Type B pancreatic cell (in vitro differentiated cells): ENCODE measurements around the gene GFRA3. TPM values are rescaled to one million over a fixed set of nuclear protein-coding genes. Genes with fewer than 3 reads are reported as not detected.
A peak's percentile ranks its signal among the peaks of the same experiment; 100 is the strongest.

Experiments used
- DNase-seq: peaks from one replicate; pipeline ENCODE4 v3.0.0; 2021; ENCODE audit warnings: mixed read lengths; ENCODE audit not compliant: unreplicated experiment; ENCODE audit errors: extremely low spot score
- H3K27ac Mint-ChIP-seq: 2 replicates; pipeline ENCODE4 v1.8.0; 2021; ENCODE audit warnings: mild to moderate bottlenecking, mixed read lengths
- H3K27me3 Mint-ChIP-seq: 2 replicates; pipeline ENCODE4 v1.8.0; 2021; ENCODE audit warnings: mixed read lengths
- H3K36me3 Mint-ChIP-seq: 2 replicates; pipeline ENCODE4 v1.8.0; 2021; ENCODE audit warnings: mixed read lengths
- H3K4me1 Mint-ChIP-seq: one replicate; pipeline ENCODE4 v1.8.0; 2021; ENCODE audit warnings: mixed read lengths; ENCODE audit not compliant: unreplicated experiment
- H3K4me3 Mint-ChIP-seq: 2 replicates; pipeline ENCODE4 v1.8.0; 2021; ENCODE audit warnings: mild to moderate bottlenecking, mixed read lengths
- H3K9me3 Mint-ChIP-seq: 2 replicates; pipeline ENCODE4 v1.8.0; 2021; ENCODE audit warnings: mixed read lengths
- total RNA-seq: library from RNA; stranded (reverse); gene quantifications from 2 replicates; pipeline ENCODE4 v1.2.1, GENCODE V29; 2021; ENCODE audit warnings: low replicate concordance
- TF ChIP-seq, protein P1 (sequence below): fragments of 200-600 bp; sonication (generic); conservative IDR thresholded peaks from 2 replicates; pipeline ENCODE4 v1.5.0; 2021; ENCODE audit warnings: antibody characterized with exemption, mild to moderate bottlenecking

Gene GFRA3
- total RNA-seq, 1 donor from 2014 or later: 1.8 TPM

DNA sequence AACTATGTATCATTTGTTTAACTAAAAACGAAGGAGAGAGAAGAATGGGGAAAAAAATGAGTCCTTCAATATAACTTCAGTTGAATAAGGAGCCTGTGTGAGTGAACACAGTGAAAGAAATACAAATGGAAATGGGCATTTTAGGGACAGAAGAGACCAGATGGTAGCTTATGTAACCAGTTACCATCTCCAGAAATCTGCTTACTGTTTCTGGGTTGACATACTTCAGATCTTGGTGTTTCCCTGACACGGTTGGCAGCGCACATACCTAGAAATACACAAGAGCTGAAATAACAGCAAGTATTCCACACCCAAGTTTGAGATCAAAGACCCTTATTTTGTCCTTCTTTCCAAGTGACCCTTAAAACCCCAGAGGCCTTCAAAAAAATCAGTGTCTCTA lies 14.9 kb upstream of the GFRA3 start:
- DNase-seq: no peak
- H3K4me1 Mint-ChIP-seq: no peaks in the 10 kb centered on the region

DNA sequence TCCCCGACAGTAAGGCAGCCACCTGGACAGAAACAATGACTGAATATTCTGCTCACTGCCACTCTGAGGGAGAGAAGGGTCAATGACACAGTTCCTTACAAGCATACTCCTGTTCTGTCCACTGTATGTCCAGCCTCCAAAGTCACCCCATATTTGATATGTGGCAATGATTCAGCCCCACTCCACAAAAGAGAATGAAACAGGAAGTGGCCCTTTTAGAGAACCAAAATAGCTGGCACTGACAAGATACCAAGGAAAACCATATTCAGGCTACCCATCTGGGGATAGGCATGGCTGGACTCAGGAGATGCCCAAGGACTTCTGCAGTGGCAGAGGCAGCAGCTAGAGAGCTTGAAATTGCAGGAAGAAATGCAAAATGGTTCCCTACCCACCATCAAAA lies 12.8 kb upstream of the GFRA3 start:
- H3K4me3 Mint-ChIP-seq: no peak overlapping the region

More for the DNA sequence above, 14.9 kb upstream of the GFRA3 start:
- TF ChIP-seq, protein P1, sequence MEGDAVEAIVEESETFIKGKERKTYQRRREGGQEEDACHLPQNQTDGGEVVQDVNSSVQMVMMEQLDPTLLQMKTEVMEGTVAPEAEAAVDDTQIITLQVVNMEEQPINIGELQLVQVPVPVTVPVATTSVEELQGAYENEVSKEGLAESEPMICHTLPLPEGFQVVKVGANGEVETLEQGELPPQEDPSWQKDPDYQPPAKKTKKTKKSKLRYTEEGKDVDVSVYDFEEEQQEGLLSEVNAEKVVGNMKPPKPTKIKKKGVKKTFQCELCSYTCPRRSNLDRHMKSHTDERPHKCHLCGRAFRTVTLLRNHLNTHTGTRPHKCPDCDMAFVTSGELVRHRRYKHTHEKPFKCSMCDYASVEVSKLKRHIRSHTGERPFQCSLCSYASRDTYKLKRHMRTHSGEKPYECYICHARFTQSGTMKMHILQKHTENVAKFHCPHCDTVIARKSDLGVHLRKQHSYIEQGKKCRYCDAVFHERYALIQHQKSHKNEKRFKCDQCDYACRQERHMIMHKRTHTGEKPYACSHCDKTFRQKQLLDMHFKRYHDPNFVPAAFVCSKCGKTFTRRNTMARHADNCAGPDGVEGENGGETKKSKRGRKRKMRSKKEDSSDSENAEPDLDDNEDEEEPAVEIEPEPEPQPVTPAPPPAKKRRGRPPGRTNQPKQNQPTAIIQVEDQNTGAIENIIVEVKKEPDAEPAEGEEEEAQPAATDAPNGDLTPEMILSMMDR: no peak
- H3K4me3 Mint-ChIP-seq: no peak overlapping the region
- H3K36me3 Mint-ChIP-seq: peaks cover 3% of the 10 kb centered on the region
- no peaks in the 10 kb centered on the region for H3K9me3 Mint-ChIP-seq
- no peak overlapping the region for H3K27ac Mint-ChIP-seq
- no peaks in the 10 kb centered on the region for H3K27me3 Mint-ChIP-seq

DNA sequence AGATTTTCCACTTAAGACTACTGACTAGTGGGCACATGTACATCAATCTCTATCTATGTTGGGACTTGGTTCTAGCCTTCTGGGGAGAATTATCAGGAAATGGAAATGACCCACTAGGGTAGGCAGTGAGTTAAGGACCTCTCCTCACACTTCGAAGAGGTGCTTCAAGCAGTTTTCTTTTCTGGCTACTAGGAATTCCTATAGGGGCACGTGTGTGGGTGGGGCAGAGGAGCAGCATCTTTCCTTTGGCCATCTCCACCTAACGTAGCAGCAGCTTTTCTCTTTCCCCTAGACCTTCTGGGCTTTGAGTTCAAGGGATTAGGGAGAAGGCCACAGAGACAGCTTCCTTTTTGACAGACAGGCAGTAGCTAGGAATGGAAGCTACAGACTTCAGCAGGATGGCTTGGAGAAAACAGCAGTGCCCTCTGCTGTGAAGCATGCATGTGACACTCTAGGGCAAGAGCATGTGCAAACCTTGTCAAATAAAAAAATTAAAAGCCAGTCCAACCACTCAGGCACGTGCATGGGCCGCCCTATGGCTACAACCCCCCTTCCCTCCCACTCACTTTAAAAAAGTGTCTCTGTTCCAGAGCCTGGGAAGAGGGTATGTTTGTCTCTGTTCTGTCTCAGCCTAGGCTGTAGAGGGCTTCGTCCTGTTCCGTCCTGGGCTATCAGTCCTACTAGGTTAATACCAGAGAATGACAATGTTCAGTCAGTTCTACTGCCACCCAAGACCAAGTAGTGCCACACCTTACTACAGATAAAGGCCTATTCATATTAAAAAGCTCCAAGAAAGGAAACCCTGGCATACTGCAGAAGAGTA lies 8.7 kb upstream of the GFRA3 start:
- DNase-seq: no peak
- Mint-ChIP-seq H3K4me3 (no peak overlapping the region), H3K36me3 (no peaks in the 10 kb centered on the region), H3K4me1 (no peaks in the 10 kb centered on the region), H3K27ac (no peak overlapping the region), H3K27me3 (no peaks in the 10 kb centered on the region), H3K9me3 (no peaks in the 10 kb centered on the region)
- TF ChIP-seq, protein P1: peak; percentile 76

More for the DNA sequence above, 12.8 kb upstream of the GFRA3 start:
- no peak overlapping the region for H3K27ac Mint-ChIP-seq
- H3K9me3 Mint-ChIP-seq: no peaks in the 10 kb centered on the region
- TF ChIP-seq, protein P1: no peak
- H3K4me1 Mint-ChIP-seq: no peaks in the 10 kb centered on the region
- no peak for DNase-seq
- H3K27me3 Mint-ChIP-seq: no peaks in the 10 kb centered on the region
- no peaks in the 10 kb centered on the region for H3K36me3 Mint-ChIP-seq

DNA sequence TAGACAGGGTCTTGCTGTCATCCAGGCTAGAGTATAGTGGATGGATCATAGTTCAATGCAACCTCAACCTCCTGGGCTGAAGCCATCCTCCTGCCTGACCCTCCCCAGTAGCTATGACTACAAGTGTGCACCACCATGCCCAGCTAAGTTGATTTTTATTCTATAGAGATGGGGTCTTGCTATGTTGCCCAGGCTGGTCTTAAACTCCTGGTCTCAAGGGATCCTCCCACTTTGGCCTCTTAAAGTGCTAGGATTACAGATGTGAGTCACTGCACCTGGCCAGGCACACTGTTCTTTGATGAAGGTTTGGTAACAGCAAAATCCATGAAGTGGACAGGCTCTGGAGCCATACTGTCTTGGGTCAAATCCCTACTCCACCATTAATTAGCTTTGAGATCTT lies 6.5 kb upstream of the GFRA3 start:
- no peak for DNase-seq
- Mint-ChIP-seq H3K4me1 (peaks cover 2% of the 10 kb centered on the region), H3K9me3 (no peaks in the 10 kb centered on the region), H3K4me3 (no peak overlapping the region), H3K36me3 (no peaks in the 10 kb centered on the region), H3K27me3 (peaks cover 2% of the 10 kb centered on the region), H3K27ac (no peak overlapping the region)
- TF ChIP-seq, protein P1: no peak

DNA sequence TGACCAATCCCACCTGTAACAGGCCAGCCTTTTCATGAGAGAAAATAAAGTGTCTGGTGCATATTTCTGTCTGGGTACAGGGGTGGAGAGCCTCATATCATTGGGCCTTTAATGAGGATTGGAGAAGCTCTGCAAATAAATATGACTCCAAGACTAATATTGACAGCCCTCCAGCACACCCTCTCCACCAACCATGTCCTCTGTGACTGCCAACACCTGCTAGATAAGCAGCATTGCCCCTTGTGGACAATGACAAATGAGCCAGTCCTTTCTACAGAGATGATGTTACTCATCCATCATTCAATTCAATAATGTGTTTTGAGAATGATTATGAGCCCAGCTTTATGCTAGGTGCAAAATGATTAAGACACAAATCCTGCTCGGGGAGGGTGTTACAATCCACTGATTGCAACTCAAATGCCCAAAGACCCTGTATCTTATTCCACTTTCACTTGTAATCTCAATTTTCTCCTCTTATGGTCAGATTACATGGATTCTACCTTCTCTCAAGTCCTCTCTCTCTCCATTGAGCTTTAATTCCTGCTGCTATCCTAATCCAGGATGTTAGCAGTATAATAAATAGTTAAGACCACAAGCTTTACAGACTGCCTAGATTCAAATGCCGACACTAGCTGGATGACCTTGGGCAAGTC lies 2.1 kb upstream of the GFRA3 start:
- Mint-ChIP-seq H3K4me3 (no peak overlapping the region), H3K27me3 (peaks cover 28% of the 10 kb centered on the region), H3K4me1 (peaks cover 16% of the 10 kb centered on the region), H3K27ac (no peak overlapping the region), H3K9me3 (no peaks in the 10 kb centered on the region), H3K36me3 (no peaks in the 10 kb centered on the region)
- TF ChIP-seq, protein P1: no peak
- DNase-seq: no peak
